GM21360 (cell line): ENCODE data around the gene IGFBP3.

Experiments
- ATAC-seq: cut with Tn5 transposase; IDR thresholded peaks from one replicate; pipeline ENCODE4 v1.9.1; 2021; ENCODE audit warnings: mild to moderate bottlenecking, moderate library complexity; ENCODE audit not compliant: unreplicated experiment

The IGFBP3 gene

DNA sequence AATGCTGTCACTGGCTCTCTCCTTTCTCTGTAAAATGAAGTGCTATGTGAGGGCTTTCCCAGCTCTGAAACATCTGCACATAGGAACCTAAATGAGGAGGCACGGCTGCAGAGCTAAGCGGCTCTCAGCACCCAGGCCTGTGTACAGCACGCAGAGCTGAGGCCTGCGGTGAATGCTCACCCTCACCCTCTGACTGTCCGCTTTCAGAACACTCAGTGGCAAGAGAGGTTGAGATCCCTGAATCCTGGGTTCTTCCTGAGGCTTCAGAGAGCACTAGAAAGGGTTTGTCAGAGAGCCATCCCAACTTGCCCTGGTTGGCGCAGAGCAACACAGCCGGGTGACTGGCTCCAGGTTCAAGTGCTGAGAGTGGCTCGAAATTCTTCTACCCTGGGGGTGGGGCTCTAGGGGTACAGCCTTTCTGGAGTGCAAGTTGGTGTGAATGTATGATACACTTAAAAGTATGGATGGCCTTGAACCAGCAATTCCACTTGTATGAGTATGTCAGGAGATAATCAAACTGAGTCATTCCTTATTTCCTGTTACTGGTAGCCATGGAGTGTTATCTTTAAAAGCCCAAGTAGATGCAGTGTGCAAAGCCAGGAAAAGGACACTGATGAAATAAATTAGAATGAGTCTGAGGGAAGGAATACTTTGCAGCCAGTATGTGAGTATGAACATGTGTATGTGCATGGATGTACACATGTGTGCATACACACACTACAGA is 46.5 kb downstream of the IGFBP3 start:
- ATAC-seq = no peak

DNA sequence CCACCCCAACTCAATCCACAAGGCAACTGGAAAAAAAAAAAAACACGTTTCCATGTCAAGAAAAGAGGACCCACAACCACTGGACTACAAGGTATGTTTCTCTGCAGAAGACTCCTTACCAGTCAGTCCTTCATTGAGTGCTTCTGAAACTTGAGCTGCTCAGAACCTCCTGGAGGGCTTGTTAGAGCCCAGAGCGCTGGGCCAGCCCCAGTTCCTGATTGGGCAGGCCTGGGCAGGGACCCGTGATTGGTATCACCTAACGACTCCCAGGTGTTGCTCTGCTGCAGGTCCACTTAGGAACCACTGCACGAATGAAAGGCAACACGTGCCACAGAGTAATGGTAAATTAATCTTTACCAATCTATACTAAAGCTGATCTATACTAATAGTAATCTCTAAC is 47.7 kb downstream of the IGFBP3 start:
- no peak for ATAC-seq

DNA sequence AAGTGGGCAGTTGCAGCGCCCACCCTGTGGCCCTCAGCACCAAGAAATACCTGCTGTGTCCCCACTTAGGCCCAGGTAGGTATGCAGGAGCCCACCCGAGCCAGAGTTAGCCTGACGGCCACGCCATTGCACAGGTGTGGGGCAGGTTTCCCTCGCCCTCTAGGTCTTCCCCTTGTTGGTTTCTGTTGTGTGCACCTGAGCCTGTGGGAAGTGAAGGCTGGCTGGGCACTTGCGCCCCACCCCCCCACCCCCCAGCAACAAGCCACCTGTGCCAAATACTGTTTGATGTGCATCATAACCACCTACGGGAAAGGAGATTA is 48.1 kb downstream of the IGFBP3 start, which contains the start of gene CCDC201:
CCDC201 (minus strand) TSS at position 48 of the 320 bp plus-strand sequence. CDS start 75 bp downstream, outside the sequence.
- no peak for ATAC-seq

GRCh38 chr7:45872116-45873034 is 48.7 kb downstream of the IGFBP3 start:
- ATAC-seq = no peak

DNA sequence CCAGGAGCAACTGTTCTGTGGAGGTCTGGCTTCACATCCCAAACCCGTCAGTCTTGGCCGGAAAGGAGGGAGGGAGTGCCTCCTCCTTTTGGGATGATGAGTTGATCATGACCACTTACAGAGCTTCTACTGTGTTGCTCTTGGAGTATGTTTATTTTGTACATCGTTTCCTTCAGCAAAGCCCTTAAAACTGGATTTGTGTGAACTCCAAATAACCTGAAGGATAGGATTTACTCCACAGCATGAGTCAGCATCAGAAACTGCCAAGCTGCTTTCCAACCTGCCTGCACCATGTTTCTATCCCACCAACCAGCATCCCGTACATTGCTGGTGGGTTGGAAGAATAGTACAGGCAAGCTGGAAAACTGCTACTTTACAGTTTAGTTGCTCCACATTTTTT is 51.6 kb downstream of the IGFBP3 start:
- no peak for ATAC-seq

- ATAC-seq = no peak
Observed at GRCh38 chr7:45867471-45867870, 53.6 kb downstream of the IGFBP3 start.

GRCh38 chr7:45865594-45866410 is 55.3 kb downstream of the IGFBP3 start:
- ATAC-seq = no peak

DNA sequence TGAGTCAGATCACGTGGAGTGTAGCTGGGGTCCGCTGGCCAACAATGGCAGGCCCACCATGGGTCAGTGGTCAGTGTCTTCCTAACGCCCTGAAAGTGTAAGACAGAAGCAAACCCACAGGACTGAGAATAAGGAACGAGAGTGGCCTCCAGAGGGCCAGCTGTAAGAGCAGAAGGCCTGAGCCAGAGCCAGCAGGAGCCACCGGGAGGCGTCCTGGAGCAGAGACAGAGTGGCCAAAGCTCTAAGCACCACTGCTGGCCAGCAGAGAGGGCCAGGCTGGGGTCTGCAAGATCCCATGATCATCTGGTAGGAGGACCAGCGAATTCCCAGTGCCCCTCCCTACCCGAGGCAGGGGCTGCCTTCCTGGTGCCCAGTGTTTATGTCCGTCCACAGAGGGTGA is 57.4 kb downstream of the IGFBP3 start:
- ATAC-seq = no peak
